GM23338 (cell line): ENCODE measurements around the gene AP5Z1. TPM values are rescaled to one million over a fixed set of nuclear protein-coding genes. Genes with fewer than 3 reads are reported as not detected.

Experiments
- ATAC-seq: fragments of 200-7000 bp; cut with Tn5 transposase; 3 replicates; pipeline ENCODE4 v1.9.1; 2020
- DNase-seq: peaks from one replicate; pipeline ENCODE4 v3.0.0-alpha.2; 2015; ENCODE audit warnings: low spot score
- H2AFZ ChIP-seq: fragments of 200-600 bp; sonication (generic); 2 replicates; pipeline ENCODE4 v1.8.0; 2016; ENCODE audit warnings: antibody characterized with exemption, mild to moderate bottlenecking, moderate library complexity
- H3F3A ChIP-seq: fragments of 200-600 bp; sonication (generic); replicated peaks from 2 replicates; pipeline ENCODE4 v1.8.0; 2017; ENCODE audit warnings: antibody characterized with exemption, mixed run types, low read depth
- H3K27ac ChIP-seq: fragments of 200-600 bp; sonication (generic); 2 replicates; pipeline ENCODE4 v1.6.1; 2016; ENCODE audit warnings: low read depth
- H3K27me3 ChIP-seq: fragments of 200-600 bp; sonication (generic); 2 replicates; pipeline ENCODE4 v1.8.0; 2016; ENCODE audit warnings: mild to moderate bottlenecking, mixed run types, moderate library complexity; ENCODE audit not compliant: insufficient read depth
- H3K36me3 ChIP-seq: fragments of 200-600 bp; sonication (generic); 2 replicates; pipeline ENCODE4 v1.8.0; 2016; ENCODE audit warnings: mild to moderate bottlenecking; ENCODE audit not compliant: insufficient read depth
- H3K4me1 ChIP-seq: fragments of 200-600 bp; sonication (generic); 2 replicates; pipeline ENCODE4 v1.8.0; 2016; ENCODE audit warnings: mild to moderate bottlenecking, moderate library complexity; ENCODE audit not compliant: insufficient read depth
- H3K4me2 ChIP-seq: fragments of 200-600 bp; sonication (generic); 2 replicates; pipeline ENCODE4 v1.7.1; 2017; ENCODE audit warnings: mixed run types
- H3K4me3 ChIP-seq: fragments of 200-600 bp; sonication (generic); 2 replicates; pipeline ENCODE4 v1.6.1; 2016; ENCODE audit warnings: mixed run types
- H3K79me2 ChIP-seq: fragments of 200-600 bp; sonication (generic); replicated peaks from 2 replicates; pipeline ENCODE4 v1.8.0; 2017; ENCODE audit warnings: mild to moderate bottlenecking; ENCODE audit not compliant: insufficient read depth
- H3K9me2 ChIP-seq: fragments of 200-600 bp; sonication (generic); 2 replicates; pipeline ENCODE4 v1.8.0; 2017; ENCODE audit not compliant: insufficient read depth
- H4K20me1 ChIP-seq: fragments of 200-600 bp; sonication (generic); replicated peaks from 2 replicates; pipeline ENCODE4 v1.8.0; 2017; ENCODE audit warnings: mild to moderate bottlenecking; ENCODE audit not compliant: insufficient read depth
- H3K27ac Mint-ChIP-seq: 2 replicates; pipeline ENCODE4 v1.8.0; 2020; ENCODE audit warnings: inconsistent platforms, mild to moderate bottlenecking, moderate library complexity, mixed read lengths
- H3K27me3 Mint-ChIP-seq: 3 replicates; pipeline ENCODE4 v1.8.0; 2022; ENCODE audit warnings: low read depth, mild to moderate bottlenecking, moderate library complexity, mixed read lengths, inconsistent platforms; ENCODE audit not compliant: insufficient read depth, poor library complexity
- H3K36me3 Mint-ChIP-seq: 3 replicates; pipeline ENCODE4 v1.8.0; 2021; ENCODE audit warnings: low read depth, mild to moderate bottlenecking, inconsistent platforms, moderate library complexity, mixed read lengths
- H3K4me1 Mint-ChIP-seq: 3 replicates; pipeline ENCODE4 v1.8.0; 2020; ENCODE audit warnings: mild to moderate bottlenecking, inconsistent platforms, mixed read lengths
- H3K4me3 Mint-ChIP-seq: 3 replicates; pipeline ENCODE4 v1.8.0; 2021; ENCODE audit warnings: moderate library complexity, mild to moderate bottlenecking, inconsistent platforms, mixed read lengths
- H3K9me3 Mint-ChIP-seq: 3 replicates; pipeline ENCODE4 v1.8.0; 2020; ENCODE audit warnings: moderate library complexity, mild to moderate bottlenecking, inconsistent platforms, mixed read lengths
- CREB1 ChIP-seq: fragments of 250-450 bp; sonication (Bioruptor Pico); IDR thresholded peaks from 2 replicates; pipeline ENCODE4 v1.5.0; 2020; ENCODE audit warnings: low read depth, mild to moderate bottlenecking, moderate library complexity
- ETS1 ChIP-seq: IDR thresholded peaks from 2 replicates; pipeline ENCODE4 v1.6.1; 2016; ENCODE audit warnings: antibody characterized with exemption
- EZH2 ChIP-seq: fragments of 200-600 bp; sonication (generic); IDR thresholded peaks from one replicate; pipeline ENCODE4 v1.8.0; 2017; ENCODE audit warnings: antibody characterized with exemption, mild to moderate bottlenecking, low read depth; ENCODE audit not compliant: unreplicated experiment
- EZH2phosphoT487 ChIP-seq: fragments of 200-600 bp; sonication (generic); IDR thresholded peaks from one replicate; pipeline ENCODE4 v1.8.1; 2018; ENCODE audit warnings: antibody characterized with exemption; ENCODE audit not compliant: unreplicated experiment
- JUNB ChIP-seq: IDR thresholded peaks from one replicate; pipeline ENCODE4 v1.6.1; 2016; ENCODE audit warnings: antibody characterized with exemption; ENCODE audit not compliant: unreplicated experiment
- NANOG ChIP-seq: IDR thresholded peaks from 2 replicates; pipeline ENCODE4 v1.6.1; 2016; ENCODE audit warnings: antibody characterized with exemption, borderline replicate concordance
- POLR2AphosphoS5 ChIP-seq: IDR thresholded peaks from 2 replicates; pipeline ENCODE4 v1.6.1; 2016; ENCODE audit warnings: antibody characterized with exemption, low read depth
- STAT1 ChIP-seq: IDR thresholded peaks from one replicate; pipeline ENCODE4 v1.6.1; 2016; ENCODE audit warnings: antibody characterized with exemption; ENCODE audit not compliant: unreplicated experiment
- ZNF114 ChIP-seq: fragments of 250-450 bp; sonication (Bioruptor Pico); IDR thresholded peaks from 2 replicates; pipeline ENCODE4 v1.5.0; 2020; ENCODE audit warnings: mild to moderate bottlenecking, moderate library complexity
- ZNF331 ChIP-seq: fragments of 250-450 bp; sonication (Bioruptor Pico); IDR thresholded peaks from 2 replicates; pipeline ENCODE4 v1.5.0; 2020; ENCODE audit warnings: low read depth, mild to moderate bottlenecking, moderate library complexity
- ZNF462 ChIP-seq: fragments of 250-450 bp; sonication (Bioruptor Pico); IDR thresholded peaks from 2 replicates; pipeline ENCODE4 v1.5.0; 2020; ENCODE audit warnings: mild to moderate bottlenecking, moderate library complexity
- polyA plus RNA-seq: library from polyadenylated mRNA; unstranded; fragments of >200 nt; fragmentation: Nextera tagmentation; extraction: Ambion mirVana; gene quantifications from 2 replicates; pipeline ENCODE4 v1.2.1, GENCODE V29; 2016
- total RNA-seq: library from RNA; depleted of rRNA; stranded (reverse); fragments of >200 nt; shearing (Covaris generic); gene quantifications from 2 replicates; pipeline ENCODE4 v1.2.3, GENCODE V29; 2014
- TF ChIP-seq, protein P1 (sequence below), 2 experiments: fragments of 200-600 bp in 1 of 2; sonication (generic) in 1 of 2; conservative IDR thresholded peaks; 2 replicates each; pipeline versions ENCODE4 v1.5.1 to v1.6.1; 2016 to 2017; ENCODE audit warnings: antibody characterized with exemption in 2 of 2, low read depth in 2 of 2, mild to moderate bottlenecking in 2 of 2, moderate library complexity in 1 of 2
- TF ChIP-seq, protein P2 (sequence below): IDR thresholded peaks from one replicate; pipeline ENCODE4 v1.6.1; 2018; ENCODE audit warnings: antibody characterized with exemption; ENCODE audit not compliant: unreplicated experiment

Gene AP5Z1
- total and polyA plus RNA-seq, 2 experiments from 2014 or later: 16.3 to 31.2 TPM

DNA sequence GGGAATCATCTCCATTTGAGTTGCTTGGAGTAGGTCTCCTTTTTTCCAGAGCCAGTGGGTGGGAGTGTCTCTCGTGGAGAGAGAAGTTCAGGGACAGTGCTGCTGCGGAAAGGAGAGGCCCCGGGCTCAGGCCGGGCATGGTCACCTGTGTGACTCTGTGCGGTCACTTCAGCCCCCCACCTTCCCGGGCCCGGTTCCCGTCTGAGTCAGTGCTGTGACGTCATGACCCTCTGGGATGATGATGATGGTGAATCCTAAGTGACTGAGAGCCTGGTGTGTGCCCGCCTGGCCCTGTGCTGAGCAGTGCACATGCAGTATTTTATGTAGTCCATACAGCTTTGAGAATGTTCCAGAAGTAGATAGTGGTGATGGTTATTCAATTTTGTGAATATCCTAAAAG, 32.6 kb upstream of the AP5Z1 start:
- Mint-ChIP-seq H3K36me3 (peaks cover 27% of the 10 kb centered on the region), H3K4me3 (no peak overlapping the region), H3K4me1 (peaks cover 33% of the 10 kb centered on the region), H3K27ac (no peak overlapping the region), H3K27me3 (peaks cover 42% of the 10 kb centered on the region), H3K9me3 (no peaks in the 10 kb centered on the region)
- Histone ChIP-seq H2AFZ (no peak overlapping the region), H3K27me3 (peaks cover 34% of the 10 kb centered on the region), H3K27ac (no peak overlapping the region), H3K9me2 (no peaks in the 10 kb centered on the region), H3K4me2 (no peak overlapping the region), H4K20me1 (peaks cover 23% of the 10 kb centered on the region), H3K4me1 (peaks cover 26% of the 10 kb centered on the region), H3K4me3 (no peak overlapping the region), H3K36me3 (no peaks in the 10 kb centered on the region), H3K79me2 (peaks cover 5% of the 10 kb centered on the region; the same call in 1 of the 2 replicates), H3F3A (peaks cover 6% of the 10 kb centered on the region; the same call in 1 of the 2 replicates)
- ATAC-seq (no peak), DNase-seq (no peak)
- TF ChIP-seq STAT1 (no peak), ZNF462 (no peak), POLR2AphosphoS5 (no peak), NANOG (no peak), JUNB (no peak), ETS1 (no peak), ZNF331 (CRISPR knock-in tag) (no peak), EZH2phosphoT487 (no peak), CREB1 (CRISPR knock-in tag) (no peak), ZNF114 (CRISPR knock-in tag) (no peak), EZH2 (no peak)
- TF ChIP-seq, protein P1, sequence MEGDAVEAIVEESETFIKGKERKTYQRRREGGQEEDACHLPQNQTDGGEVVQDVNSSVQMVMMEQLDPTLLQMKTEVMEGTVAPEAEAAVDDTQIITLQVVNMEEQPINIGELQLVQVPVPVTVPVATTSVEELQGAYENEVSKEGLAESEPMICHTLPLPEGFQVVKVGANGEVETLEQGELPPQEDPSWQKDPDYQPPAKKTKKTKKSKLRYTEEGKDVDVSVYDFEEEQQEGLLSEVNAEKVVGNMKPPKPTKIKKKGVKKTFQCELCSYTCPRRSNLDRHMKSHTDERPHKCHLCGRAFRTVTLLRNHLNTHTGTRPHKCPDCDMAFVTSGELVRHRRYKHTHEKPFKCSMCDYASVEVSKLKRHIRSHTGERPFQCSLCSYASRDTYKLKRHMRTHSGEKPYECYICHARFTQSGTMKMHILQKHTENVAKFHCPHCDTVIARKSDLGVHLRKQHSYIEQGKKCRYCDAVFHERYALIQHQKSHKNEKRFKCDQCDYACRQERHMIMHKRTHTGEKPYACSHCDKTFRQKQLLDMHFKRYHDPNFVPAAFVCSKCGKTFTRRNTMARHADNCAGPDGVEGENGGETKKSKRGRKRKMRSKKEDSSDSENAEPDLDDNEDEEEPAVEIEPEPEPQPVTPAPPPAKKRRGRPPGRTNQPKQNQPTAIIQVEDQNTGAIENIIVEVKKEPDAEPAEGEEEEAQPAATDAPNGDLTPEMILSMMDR (conservative IDR thresholded peaks at IDR 0.05; ENCODE audit: low read depth in 2 of 2): no peak
- TF ChIP-seq, protein P2, sequence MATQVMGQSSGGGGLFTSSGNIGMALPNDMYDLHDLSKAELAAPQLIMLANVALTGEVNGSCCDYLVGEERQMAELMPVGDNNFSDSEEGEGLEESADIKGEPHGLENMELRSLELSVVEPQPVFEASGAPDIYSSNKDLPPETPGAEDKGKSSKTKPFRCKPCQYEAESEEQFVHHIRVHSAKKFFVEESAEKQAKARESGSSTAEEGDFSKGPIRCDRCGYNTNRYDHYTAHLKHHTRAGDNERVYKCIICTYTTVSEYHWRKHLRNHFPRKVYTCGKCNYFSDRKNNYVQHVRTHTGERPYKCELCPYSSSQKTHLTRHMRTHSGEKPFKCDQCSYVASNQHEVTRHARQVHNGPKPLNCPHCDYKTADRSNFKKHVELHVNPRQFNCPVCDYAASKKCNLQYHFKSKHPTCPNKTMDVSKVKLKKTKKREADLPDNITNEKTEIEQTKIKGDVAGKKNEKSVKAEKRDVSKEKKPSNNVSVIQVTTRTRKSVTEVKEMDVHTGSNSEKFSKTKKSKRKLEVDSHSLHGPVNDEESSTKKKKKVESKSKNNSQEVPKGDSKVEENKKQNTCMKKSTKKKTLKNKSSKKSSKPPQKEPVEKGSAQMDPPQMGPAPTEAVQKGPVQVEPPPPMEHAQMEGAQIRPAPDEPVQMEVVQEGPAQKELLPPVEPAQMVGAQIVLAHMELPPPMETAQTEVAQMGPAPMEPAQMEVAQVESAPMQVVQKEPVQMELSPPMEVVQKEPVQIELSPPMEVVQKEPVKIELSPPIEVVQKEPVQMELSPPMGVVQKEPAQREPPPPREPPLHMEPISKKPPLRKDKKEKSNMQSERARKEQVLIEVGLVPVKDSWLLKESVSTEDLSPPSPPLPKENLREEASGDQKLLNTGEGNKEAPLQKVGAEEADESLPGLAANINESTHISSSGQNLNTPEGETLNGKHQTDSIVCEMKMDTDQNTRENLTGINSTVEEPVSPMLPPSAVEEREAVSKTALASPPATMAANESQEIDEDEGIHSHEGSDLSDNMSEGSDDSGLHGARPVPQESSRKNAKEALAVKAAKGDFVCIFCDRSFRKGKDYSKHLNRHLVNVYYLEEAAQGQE: no peak
